Stimulated activated CD4-positive, alpha-beta T cell treated with anti-CD3 and anti-CD28 coated beads, Interleukin-2, amount 100 ng/mL, for 4 hours (primary cell): Measurements from ENCODE around the gene LEFTY2.
"Not testable (repeated sequence)": the region's sequence is repeated elsewhere in the genome, so short reads cannot be mapped to it uniquely, and the experiment has no call there.

Source experiments
- DNase-seq: peaks from one replicate; pipeline ENCODE4 v3.0.0-alpha.2; 2020; ENCODE audit warnings: low read depth

LEFTY2 gene

DNA sequence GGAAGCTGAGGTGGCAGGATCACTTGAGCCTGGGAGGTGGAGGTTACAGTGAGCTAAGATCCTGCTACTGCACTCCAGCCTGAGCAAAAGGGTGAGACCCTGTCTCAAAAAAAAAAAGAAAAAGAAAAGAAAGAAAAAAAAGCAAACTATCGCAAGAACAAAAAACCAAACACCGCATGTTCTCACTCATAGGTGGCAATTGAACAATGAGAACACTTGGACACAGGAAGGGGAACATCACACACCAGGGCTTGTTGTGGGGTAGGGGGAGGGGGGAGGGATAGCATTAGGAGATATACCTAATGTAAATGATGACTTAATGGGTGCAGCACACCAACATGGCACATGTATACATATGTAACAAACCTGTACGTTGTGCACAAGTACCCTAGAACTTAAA, 11.6 kb downstream of the LEFTY2 start:
- DNase-seq: not testable (repeated sequence)

DNA sequence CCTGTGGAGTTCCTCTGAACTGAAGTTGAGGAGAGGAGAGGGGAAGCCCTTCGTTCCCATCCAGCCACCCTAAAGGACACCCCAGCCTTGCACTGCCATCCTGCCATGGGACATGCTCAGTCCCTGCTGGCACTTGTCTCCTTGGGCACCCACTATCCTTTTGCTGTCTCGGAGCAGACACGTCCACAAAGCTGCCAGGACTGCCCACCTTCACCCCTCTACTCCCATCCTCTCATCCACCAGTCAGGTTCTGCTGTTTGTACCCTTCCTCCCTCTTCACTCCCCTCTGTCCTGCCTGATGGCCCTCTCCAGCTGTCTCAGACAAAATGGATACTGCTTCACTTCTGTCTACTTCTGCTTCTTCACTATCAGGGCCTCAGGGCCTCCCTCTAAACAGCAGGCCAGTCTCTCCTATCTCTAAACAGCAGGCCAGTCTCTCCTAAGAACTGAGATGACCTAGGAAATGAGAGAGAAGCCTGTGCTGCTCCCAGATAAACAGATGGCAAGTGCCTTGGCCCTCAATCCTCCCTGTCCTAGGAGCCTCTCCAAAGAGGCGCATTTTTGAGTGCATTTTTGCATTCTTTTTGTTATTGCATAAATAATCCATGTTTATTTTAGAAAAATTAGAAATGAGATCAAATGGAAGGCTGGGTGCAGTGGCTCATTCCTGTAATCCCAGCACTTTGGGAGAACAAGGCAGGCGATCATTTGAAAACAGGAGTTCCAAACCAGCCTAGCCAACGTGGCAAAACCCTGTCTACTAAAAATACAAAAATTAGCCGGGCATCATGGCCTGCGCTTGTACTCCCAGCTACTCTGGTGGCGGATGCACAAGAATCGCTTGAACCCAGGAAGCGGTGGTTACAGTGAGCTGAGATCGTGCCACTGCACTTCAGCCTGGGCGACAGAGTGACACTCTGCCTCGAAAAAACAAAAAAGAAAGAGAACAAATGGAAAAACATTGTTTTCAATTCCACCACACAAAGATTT, 12.5 kb downstream of the LEFTY2 start:
- no peak for DNase-seq

DNA sequence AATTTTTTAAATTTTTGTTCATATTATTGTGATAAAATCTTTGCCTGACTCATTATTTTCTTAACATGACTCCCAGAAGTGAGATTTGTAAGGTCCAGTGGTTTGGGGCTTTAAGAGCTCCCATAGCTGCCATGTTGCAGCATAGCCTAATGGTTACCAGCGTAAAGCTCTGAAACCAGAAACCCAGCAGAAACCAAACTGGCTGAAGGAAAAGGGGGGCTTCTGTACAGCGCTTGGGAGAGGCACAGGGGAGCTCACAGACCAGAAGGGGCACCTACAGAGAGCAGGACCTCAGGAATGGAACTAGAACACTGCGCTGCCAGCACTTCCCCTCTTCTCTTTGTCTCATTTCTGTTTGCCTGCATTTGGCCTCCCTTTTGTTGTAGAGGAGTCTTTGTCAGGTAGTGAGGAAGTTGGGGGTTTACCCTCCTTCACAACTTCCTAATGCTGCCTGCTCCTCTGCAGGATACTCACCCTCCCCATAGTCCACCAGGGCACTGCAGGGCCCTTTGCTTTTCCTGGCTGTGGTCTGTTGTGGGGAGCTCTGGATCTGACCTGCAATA, 14.4 kb downstream of the LEFTY2 start:
- DNase-seq: no peak

DNA sequence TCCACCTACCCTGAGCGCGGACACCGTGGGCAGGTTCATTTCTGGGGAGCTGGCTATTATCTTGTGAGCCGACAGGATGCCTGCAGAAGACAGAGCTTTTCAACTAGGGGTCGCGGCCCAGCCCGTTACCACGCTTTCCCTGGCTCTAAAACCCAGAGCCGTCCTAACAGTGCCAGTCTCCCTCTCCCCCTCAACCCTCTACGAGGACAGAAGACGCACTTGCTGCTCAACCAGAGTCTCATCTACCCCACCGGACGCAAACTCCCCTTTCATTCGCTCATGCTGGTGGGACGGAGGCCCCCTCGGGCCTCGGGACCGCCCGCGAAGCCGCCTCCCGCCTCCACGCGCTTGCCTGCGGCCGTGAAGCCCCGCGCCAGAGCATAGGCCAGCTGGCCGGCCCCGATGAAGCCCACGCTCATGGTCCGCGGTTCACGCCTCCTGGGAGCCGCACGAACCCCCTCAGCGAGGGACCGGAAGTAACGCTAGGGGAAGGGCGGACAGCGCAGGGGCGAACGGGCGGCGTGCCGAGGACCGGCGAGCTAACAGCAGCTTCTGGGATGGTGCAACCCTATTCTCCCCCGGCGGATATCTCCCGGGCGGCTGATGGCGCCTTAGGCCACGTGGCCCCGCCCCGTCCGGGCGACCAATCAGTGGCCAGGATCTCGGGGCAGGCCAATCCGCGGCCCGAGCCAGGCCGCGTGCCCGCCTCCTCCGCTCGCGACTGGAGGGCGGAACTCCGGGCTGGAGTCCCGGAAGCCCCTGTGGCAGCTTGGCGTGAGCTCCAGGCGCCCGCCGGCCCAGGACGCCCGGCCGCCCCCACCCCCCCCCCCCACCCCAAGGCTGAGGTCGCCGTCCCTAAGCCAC, 17.1 kb downstream of the LEFTY2 start, which contains the start of gene PYCR2:
Gene PYCR2, minus strand, starts transcription at position 559 of the 864 bp plus-strand sequence. Its CDS starts 140 bp downstream, at position 419.
- peak; percentile 90 for DNase-seq

DNA sequence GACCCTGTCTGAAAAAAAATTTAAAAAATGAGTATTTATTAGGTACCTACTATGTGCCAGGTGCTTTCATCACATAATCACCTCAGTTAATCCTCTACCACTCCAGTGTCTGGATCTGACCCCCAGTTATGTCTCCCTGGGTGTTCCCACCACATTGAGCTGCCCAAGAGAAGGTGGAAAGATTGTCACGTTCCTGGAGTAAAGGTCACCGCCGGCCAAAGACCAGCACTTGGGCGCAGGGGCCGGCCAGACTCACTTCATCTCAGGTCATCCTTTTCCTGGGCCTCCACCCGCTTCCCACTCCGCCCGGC, 17.7 kb downstream of the LEFTY2 start:
- DNase-seq: no peak

DNA sequence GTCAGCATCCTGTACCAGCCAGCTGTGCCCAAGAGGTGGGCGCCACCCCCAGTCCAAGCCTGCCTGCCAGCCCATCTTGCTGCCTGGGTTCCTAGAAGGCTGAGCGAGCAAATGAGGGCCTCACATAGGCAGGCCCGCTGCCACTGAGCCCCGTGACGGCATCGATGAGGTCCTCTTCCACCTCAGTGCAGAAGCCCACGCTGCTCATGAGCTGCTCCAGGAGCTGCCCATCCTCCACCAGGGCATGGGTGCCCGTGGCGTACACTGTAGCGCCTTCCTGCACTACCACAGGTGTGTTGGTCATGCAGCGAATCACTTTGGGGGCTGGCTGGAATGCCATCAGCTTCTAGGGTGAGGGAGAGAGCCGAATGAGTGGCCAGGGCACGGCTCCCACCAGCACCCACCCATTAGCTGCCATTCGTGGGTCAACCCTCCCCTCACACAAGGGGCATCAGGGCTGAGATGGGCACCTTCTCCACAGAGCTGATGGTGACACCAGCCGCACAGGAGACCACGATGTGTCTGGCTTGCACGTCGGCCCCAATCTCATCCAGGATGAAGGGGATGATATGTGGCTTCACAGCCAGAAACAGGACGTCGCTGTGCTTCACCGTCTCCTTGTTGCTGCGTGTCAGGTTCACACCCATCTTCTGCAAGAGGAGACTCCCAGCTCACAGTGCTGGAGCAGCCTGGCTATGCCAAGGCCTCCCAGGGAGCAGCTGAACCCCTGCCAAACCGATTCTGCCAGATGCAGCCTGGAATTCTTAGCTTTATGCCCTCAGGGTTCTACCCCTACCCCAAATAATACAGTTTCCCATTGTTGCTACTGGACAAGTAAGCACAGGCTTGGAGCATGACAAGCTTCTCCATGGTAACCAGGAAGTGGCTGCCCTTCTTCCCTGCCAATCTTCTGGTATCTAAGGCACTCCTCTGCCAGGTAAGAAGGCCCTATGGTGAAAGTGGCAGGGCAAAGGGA, 19.0 kb downstream of the LEFTY2 start:
- DNase-seq: no peak

DNA sequence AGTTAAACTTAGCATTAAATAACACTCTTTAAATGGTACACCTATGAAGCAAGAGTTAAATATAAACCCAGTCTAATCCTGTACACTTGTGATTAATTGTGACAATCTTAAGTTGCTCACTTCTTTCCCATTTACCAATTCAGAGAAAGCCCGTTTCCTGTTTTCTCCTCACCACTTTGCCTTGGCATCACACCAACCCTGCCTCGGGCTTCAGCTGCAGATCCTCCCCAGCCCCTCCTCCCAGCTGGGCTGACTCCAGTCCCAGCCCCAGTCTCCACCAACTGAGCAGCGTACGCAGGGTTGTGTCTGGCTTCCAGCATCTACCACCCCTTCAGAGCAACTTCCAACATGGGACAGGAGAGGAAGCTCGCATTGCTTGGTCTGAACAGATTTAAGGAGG, 21.1 kb downstream of the LEFTY2 start:
- DNase-seq: no peak

DNA sequence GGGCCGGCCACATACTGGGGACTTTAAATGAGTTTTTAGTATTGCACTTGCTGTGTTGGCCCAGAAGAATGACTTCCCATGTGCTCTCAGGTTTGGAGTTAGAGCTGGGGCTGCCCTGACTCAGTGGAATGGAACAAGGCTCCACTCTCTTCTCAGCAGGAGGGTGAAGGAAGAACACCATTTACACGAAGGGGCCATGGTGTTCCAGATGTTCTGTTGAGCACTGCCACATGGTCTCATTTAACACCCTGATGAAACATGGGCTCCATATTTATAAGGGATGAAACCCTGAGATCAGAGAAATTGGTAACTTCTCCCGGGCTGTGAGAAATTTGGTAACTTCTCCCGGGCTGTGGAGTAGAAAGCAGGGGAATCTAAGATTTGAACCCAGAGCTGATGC, 22.7 kb downstream of the LEFTY2 start:
- DNase-seq: no peak

DNA sequence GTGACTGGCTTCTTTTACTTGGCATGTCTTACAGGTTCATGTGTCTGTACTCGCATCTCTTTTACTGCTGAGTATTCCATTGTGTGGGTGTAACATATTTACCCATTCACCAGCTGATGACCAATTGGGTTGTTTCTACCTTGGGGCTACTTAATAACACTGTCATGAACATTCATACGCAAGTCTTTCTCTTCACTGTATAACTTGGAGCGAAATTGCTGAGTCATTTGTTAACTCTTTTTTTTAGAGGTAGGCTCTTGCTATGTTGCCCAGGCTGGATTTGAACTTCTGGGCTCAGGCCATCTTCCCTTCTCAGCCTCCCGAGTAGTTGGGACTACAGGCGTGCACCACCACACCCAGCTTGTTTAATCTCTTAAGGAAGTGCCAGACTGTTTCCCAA, 23.5 kb downstream of the LEFTY2 start:
- no peak for DNase-seq

DNA sequence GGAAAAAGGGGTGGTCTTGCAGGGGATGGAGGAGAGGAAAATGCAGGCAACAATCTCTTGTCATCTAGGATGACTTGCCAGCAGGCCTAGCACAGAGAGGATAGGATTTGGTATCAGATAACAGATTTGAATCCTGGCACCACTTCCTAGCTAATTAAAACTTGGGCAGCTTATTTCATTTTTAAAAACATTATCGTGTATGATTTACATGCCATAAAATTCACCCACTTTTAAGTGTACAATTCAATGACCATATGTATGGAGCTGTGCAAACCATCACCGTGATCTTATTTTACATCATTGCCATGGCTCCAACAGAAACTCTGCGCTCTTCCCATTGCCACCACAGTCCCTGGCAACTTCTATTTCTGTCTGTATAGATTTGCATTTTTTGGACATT, 23.9 kb downstream of the LEFTY2 start:
- no peak for DNase-seq

DNA sequence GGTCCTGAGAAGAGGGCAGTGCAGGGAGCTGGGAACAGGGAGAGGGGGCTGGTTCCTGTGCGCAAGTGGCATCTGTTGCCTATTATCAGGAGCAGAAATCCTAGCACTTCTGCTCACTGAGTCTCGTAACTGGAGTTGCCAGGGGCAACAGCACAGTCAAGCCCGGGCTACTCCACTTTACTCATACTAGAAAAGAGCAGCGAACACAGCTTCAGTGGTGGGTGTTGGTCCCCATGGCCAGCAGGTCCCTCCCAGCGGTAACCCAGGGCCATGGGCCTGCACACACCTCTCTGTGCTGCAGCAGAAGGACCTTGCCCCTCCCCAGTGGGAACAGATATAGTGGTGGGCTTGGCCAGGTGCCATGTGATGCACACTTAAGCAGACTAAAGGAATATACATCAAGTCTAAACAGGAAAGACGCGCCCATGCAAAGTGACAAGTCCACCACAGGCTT, 25.5 kb downstream of the LEFTY2 start:
- no peak for DNase-seq

DNA sequence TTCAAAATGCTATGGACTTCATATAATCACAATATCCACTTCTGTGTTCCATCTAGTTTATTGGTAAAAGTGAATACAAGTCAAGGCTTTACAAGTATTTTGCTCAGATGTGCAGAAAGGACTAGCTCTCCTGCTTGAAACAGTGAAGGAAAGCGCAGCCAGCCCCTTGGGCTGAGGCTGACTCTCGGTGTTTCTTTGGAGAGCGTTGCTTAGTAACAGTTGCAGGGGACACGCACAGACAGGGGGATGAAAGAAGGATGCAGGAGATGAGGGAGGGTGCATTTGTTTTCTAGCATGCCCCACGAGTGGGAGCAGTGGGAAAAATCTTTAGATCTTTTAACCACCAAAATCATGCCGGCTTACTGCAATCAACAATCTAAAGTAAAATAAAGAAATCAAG, 26.1 kb downstream of the LEFTY2 start:
- no peak for DNase-seq

DNA sequence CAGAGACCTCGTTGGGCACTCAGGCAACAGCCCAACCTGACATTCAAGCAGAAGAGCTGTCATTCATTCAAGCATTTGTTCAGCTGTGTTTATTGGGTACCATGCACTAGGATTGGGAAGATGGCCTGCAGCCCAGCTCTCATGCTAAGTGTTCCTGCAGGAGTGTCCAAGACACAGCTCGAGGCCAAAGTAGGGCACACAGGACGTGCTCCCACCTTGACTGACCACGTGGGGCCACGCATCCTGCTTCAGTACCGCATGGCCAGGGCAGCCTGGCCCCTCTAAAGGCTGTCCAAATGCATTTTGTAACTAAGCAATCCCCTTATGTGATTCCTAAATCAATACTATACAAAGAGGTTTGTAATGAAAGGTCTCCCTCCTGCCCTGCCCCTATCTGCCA, 26.6 kb downstream of the LEFTY2 start:
- no peak for DNase-seq

DNA sequence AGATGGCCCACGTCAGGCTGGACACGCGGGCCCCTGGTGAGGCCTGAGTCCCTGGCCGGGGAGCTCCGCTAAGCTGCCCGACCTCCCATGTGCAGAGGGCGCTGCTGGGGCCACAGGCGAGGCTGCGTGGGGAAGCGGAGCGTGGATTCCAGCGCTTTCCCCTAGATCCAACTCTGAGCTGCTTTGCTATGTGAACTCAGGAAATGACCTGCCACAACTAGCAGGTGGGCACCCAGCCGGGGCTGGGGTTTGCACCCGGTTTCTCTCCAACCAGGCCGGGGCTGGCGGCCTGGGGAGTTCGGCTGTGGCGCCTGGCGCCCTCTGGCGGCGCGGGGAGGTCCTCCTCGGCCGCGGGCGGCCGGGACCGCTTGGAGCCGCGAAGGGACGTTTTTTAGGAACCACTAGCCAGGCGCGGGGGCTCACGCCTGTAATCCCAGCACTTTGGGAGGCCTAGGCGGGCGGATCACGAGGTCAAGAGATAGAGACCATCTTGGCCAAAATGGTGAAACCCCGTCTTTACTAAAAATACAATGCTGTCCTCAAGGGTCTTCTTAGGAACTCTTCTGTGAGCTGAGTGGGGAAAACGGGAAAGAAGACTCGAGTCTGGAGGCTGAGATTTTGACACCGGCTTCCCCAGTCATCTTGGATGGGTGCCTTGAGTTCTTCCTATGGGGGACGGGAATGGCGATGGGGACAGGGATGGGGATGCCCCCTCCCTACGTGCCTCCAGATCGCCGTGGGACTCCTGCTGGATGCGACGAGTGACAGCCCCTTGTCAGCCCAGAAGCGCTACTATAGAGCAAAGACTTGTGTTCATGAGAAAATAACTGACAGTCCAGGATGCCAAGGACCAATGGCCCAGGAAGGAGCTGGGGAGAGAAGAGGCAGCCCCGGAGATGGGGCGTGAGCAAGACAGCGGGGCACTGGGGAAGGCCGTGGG, 29.6 kb downstream of the LEFTY2 start:
- peak; percentile 51 for DNase-seq

DNA sequence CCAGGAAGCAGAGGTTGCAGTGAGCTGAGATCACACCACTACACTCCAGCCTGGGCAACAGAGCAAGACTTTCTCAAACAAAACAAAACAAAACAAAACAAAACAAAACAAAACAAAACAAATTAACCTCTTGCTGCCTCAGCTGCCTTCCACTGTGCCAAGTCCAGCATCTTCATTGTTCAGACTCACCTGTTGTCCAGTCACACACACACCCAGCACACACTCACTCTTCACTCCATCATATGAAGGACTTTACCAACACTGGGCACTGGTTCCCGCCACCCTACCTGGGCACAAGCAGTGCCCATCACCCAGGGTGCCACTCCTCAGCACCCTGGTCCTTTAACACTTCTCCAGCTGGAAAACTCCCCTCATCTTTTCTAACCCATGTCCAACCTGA, 31.5 kb downstream of the LEFTY2 start:
- no peak for DNase-seq

DNA sequence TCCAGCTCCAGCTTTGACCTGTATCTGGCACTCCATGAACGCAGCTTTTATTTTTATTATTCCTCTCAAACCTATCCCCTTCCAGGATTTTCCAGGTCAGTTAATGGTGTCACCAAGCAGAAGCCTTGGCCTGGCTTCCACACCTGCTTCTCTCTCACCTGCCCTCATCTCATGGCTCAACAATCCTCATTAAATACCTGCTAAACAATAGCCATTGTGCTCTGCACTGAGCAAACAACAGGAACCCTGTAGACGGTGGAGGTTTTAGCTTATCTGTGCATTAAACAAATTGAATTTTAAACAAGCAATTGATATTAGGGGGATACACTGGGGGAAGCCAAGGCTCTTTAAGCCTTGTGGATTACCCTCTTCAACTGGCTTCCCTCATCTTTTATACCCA, 32.2 kb downstream of the LEFTY2 start:
- DNase-seq: no peak

DNA sequence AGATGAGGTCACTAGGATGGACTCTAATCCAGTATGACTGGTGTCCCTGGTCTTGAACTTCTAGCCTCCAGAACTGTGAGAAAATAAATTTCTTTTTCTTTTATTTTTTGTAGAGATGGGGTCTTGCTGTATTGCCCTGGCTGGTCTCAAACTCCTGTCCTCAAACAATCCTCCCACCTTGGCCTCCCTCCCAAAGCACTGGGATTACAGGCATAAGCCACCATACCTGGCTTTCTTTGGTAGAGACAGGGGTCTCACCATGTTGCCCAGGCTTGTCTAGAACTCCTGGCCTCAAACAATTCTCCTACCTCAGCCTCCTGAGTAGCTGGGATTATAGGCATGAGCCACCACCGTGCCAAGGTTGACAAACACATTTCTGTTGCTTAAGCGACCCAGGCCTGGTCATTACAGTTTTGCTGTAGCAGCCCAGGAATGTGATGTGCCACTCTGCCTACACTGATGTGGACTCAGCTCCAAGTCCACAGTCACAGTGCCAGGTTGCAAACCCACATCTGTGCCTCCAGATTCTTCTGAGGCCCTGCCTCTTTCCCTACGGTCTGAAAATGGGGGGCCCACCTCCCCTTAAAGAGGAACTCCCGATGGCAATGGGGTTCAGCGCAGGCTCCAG, 32.9 kb downstream of the LEFTY2 start:
- no peak for DNase-seq

DNA sequence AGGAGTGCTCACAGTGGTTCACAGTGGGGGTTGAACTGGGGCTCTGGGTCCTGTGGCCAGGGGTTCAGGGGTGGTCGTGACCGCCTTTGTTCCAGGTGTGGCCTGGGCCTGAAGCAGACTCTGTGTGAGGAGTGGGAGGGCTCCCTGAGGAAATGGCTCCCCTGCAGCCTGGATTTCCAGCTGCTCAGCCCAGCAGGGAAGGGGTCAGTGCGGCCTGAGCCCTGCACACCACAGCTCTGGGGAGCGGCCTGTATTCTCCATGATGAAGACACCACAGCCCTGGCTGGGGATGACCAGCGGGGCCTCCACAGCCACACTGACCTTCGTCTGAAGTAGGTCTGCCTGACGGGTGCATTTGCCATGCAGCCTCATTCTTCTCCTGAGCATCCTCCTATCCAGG, 33.7 kb downstream of the LEFTY2 start:
- no peak for DNase-seq

DNA sequence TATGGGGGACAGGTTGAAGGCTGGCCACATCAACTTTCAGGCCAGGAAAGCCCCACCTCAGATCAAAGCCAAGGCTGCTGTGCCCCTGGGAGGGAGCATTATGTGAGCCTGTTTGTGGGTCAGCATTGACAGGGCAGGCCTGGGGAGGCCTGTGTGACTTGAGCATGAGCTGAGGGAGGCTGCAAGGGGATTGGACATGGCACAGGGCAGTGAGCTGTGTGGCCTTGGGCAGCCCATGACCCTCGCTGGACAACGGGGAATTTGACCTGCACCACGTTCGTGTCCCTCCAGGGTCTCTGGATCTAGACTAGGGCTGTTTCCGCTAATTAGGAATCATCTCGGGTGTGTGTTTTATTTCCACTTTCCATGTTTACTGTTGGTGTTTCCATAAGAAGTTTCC, 34.6 kb downstream of the LEFTY2 start:
- DNase-seq: no peak

DNA sequence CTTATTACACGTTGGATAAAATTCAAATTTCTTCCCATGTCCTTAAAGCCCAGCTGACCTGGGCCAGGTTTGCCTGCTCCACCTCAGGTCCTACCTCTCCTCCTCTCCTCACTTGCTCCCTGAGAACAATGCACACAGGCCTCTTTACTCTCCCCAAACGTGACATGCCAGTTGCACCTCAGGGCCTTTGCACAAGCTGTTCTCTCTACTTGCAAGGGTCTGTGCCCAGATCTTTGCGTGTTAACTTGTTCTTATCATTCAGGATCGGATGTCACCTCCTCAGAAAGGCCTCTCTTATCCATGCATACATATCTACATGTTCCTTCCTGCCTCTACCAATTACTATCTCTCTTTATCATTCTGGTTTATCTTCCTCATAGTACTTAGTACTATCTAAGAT, 37.4 kb downstream of the LEFTY2 start:
- DNase-seq: no peak
